H9 (cell line): Measurements from ENCODE around the gene ZKSCAN5. TPM values are rescaled to one million over a fixed set of nuclear protein-coding genes. Genes with fewer than 3 reads are reported as not detected.

Experiments
- DNase-seq: peaks from one replicate; pipeline ENCODE4 v3.0.0-alpha.2; 2017
- H2AFZ ChIP-seq: one replicate; pipeline ENCODE4 v1.6.1; 2013; ENCODE audit warnings: mild to moderate bottlenecking, low read length, control low read depth, moderate library complexity
- H2AK5ac ChIP-seq: 2 replicates; pipeline ENCODE4 v1.6.1; 2013; ENCODE audit warnings: low read length, control low read depth, mixed read lengths; ENCODE audit not compliant: insufficient read length
- H2BK120ac ChIP-seq: one replicate; pipeline ENCODE4 v1.6.1; 2013; ENCODE audit warnings: low read depth, mild to moderate bottlenecking, low read length, control low read depth, inconsistent platforms; ENCODE audit not compliant: poor library complexity, severe bottlenecking
- H2BK12ac ChIP-seq: 2 replicates; pipeline ENCODE4 v1.6.1; 2013; ENCODE audit warnings: low read length, control low read depth, mixed read lengths, low read depth; ENCODE audit not compliant: insufficient read length
- H2BK15ac ChIP-seq: 2 replicates; pipeline ENCODE4 v1.6.1; 2013; ENCODE audit warnings: low read depth, low read length, control low read depth
- H2BK20ac ChIP-seq: one replicate; pipeline ENCODE4 v1.6.1; 2013; ENCODE audit warnings: low read depth, mild to moderate bottlenecking, low read length, control low read depth, inconsistent platforms; ENCODE audit not compliant: poor library complexity, severe bottlenecking
- H2BK5ac ChIP-seq: 2 replicates; pipeline ENCODE4 v1.6.1; 2013; ENCODE audit warnings: low read length, control low read depth, mixed read lengths; ENCODE audit not compliant: insufficient read length
- H3K14ac ChIP-seq: 2 replicates; pipeline ENCODE4 v1.6.1; 2013; ENCODE audit warnings: low read length, control low read depth; ENCODE audit not compliant: insufficient read depth
- H3K18ac ChIP-seq: 2 replicates; pipeline ENCODE4 v1.6.1; 2013; ENCODE audit warnings: low read depth, mild to moderate bottlenecking, mixed read lengths, low read length, control low read depth; ENCODE audit not compliant: insufficient read length
- H3K23ac ChIP-seq: 2 replicates; pipeline ENCODE4 v1.6.1; 2013; ENCODE audit warnings: low read length, control low read depth, mixed read lengths, low read depth; ENCODE audit not compliant: insufficient read length
- H3K23me2 ChIP-seq: 2 replicates; pipeline ENCODE4 v1.6.1; 2013; ENCODE audit warnings: low read depth, mild to moderate bottlenecking, mixed read lengths, low read length, control low read depth; ENCODE audit not compliant: insufficient read length, poor library complexity, severe bottlenecking
- H3K27ac ChIP-seq: 2 replicates; pipeline ENCODE4 v1.5.1; 2013; ENCODE audit warnings: low read length, control low read depth, mixed read lengths, low read depth; ENCODE audit not compliant: insufficient read length
- H3K27me3 ChIP-seq: 2 replicates; pipeline ENCODE4 v1.6.1; 2013; ENCODE audit warnings: low read length, control low read depth, inconsistent platforms; ENCODE audit not compliant: insufficient read depth
- H3K4ac ChIP-seq: 2 replicates; pipeline ENCODE4 v1.6.1; 2013; ENCODE audit warnings: low read depth, mild to moderate bottlenecking, control low read depth, inconsistent platforms, low read length, moderate library complexity
- H3K4me1 ChIP-seq: 2 replicates; pipeline ENCODE4 v1.6.1; 2013; ENCODE audit warnings: low read length, control low read depth, inconsistent platforms; ENCODE audit not compliant: insufficient read depth
- H3K4me2 ChIP-seq: 2 replicates; pipeline ENCODE4 v1.6.1; 2013; ENCODE audit warnings: low read length, control low read depth, mixed read lengths; ENCODE audit not compliant: insufficient read length, insufficient read depth
- H3K56ac ChIP-seq: 2 replicates; pipeline ENCODE4 v1.6.1; 2013; ENCODE audit warnings: low read depth, mild to moderate bottlenecking, mixed read lengths, low read length, control low read depth; ENCODE audit not compliant: insufficient read length
- H3K79me1 ChIP-seq: 2 replicates; pipeline ENCODE4 v1.6.1; 2013; ENCODE audit warnings: low read depth, mild to moderate bottlenecking, moderate library complexity, low read length, control low read depth, inconsistent platforms; ENCODE audit not compliant: insufficient read depth, poor library complexity, severe bottlenecking
- H3K79me2 ChIP-seq: 2 replicates; pipeline ENCODE4 v1.6.1; 2013; ENCODE audit warnings: low read length, control low read depth, inconsistent platforms; ENCODE audit not compliant: insufficient read depth
- H3K9ac ChIP-seq: 2 replicates; pipeline ENCODE4 v1.6.1; 2013; ENCODE audit warnings: low read length, control low read depth, mixed read lengths; ENCODE audit not compliant: insufficient read length; ENCODE audit errors: extremely low read depth
- H3K9me3 ChIP-seq: one replicate; pipeline ENCODE4 v1.6.1; 2013; ENCODE audit warnings: low read depth, low read length, inconsistent platforms; ENCODE audit not compliant: control insufficient read depth
- H3T11ph ChIP-seq: one replicate; pipeline ENCODE4 v1.6.1; 2013; ENCODE audit warnings: mild to moderate bottlenecking, low read length, control low read depth, inconsistent platforms
- H4K20me1 ChIP-seq: one replicate; pipeline ENCODE4 v1.6.1; 2013; ENCODE audit not compliant: control insufficient read depth, insufficient read length, insufficient read depth
- H4K5ac ChIP-seq: 2 replicates; pipeline ENCODE4 v1.6.1; 2013; ENCODE audit warnings: low read depth, mild to moderate bottlenecking, mixed read lengths, low read length, control low read depth; ENCODE audit not compliant: insufficient read length
- H4K8ac ChIP-seq: replicated peaks from 2 replicates; pipeline ENCODE4 v1.6.1; 2013; ENCODE audit warnings: low read length, control low read depth, mixed read lengths, low read depth; ENCODE audit not compliant: insufficient read length
- H4K91ac ChIP-seq: 2 replicates; pipeline ENCODE4 v1.6.1; 2013; ENCODE audit warnings: low read depth, mild to moderate bottlenecking, moderate library complexity, mixed read lengths, low read length, control low read depth; ENCODE audit not compliant: insufficient read length
- H3K27ac Mint-ChIP-seq, 3 experiments: 2 replicates in 2 of 3; 3 replicates in 1 of 3; pipeline ENCODE4 v1.8.0; 2020 to 2021; ENCODE audit warnings: mixed read lengths in 3 of 3, mild to moderate bottlenecking in 1 of 3, moderate library complexity in 1 of 3
- H3K27me3 Mint-ChIP-seq: 2 replicates; pipeline ENCODE4 v1.8.0; 2021; ENCODE audit warnings: low read depth, mild to moderate bottlenecking, moderate library complexity, mixed read lengths
- H3K36me3 Mint-ChIP-seq, 3 experiments: 2 replicates in 2 of 3; 3 replicates in 1 of 3; pipeline ENCODE4 v1.8.0; 2020 to 2021; ENCODE audit warnings: low read depth in 3 of 3, mixed read lengths in 3 of 3; ENCODE audit not compliant: insufficient read depth in 1 of 3
- H3K4me1 Mint-ChIP-seq, 2 experiments: 2 replicates each; pipeline ENCODE4 v1.8.0; 2020; ENCODE audit warnings: mixed read lengths in 2 of 2
- H3K4me3 Mint-ChIP-seq, 2 experiments: 2 replicates in 1 of 2; 3 replicates in 1 of 2; pipeline ENCODE4 v1.8.0; 2020 to 2021; ENCODE audit warnings: mild to moderate bottlenecking in 2 of 2, mixed read lengths in 2 of 2, moderate library complexity in 1 of 2
- H3K9me3 Mint-ChIP-seq, 2 experiments: 2 replicates in 1 of 2; 3 replicates in 1 of 2; pipeline ENCODE4 v1.8.0; 2020; ENCODE audit warnings: mild to moderate bottlenecking in 2 of 2, mixed read lengths in 2 of 2, moderate library complexity in 1 of 2
- CTCF ChIP-seq: fragments of 200-600 bp; sonication (generic); conservative IDR thresholded peaks from 3 replicates; pipeline ENCODE4 v1.8.0; 2021; ENCODE audit warnings: antibody characterized with exemption, mild to moderate bottlenecking
- WGBS: extraction: QIAGEN DNeasy Blood & Tissue Kit; methylation state at CpG from one replicate; pipeline ENCODE4 v1.1.7; 2013; ENCODE audit warnings: missing lambda C conversion rate, low lambda C conversion rate, mixed read lengths; ENCODE audit not compliant: insufficient read length; ENCODE audit errors: extremely low coverage; 5-methylcytosine and 5-hydroxymethylcytosine counted together
- total RNA-seq: library from RNA; stranded (reverse); gene quantifications from 2 replicates; pipeline ENCODE4 v1.2.1, GENCODE V29; 2021

ZKSCAN5 gene
- total RNA-seq, 1 experiment from 2014 or later: 16.6 TPM

- H2BK15ac ChIP-seq: no peak overlapping the region
- H2BK120ac ChIP-seq: no peak overlapping the region
- H3K4me1 ChIP-seq: no peaks in the 10 kb centered on the region
- no peak overlapping the region for H4K8ac ChIP-seq
- no peaks in the 10 kb centered on the region for H4K20me1 ChIP-seq
- H4K91ac ChIP-seq: no peak overlapping the region
- no peaks in the 10 kb centered on the region for H3K79me1 ChIP-seq
- H3K9me3 ChIP-seq: peaks cover 11% of the 10 kb centered on the region
- no peak overlapping the region for H3K56ac ChIP-seq
- H3K23ac ChIP-seq: no peak overlapping the region
- H3K18ac ChIP-seq: no peak overlapping the region
- Mint-ChIP-seq H3K27me3 (peaks cover 15% of the 10 kb centered on the region), H3K9me3 (peaks cover 74 to 78% of the 10 kb centered on the region in 2 experiments), H3K27ac (no peak overlapping the region), H3K4me3 (peak overlapping the region in 1 of 2 experiments; percentile 3; a peak in 1 of 5 replicates), H3K4me1 (no peaks in the 10 kb centered on the region), H3K36me3 (peaks cover 26 to 35% (median 31%) of the 10 kb centered on the region in 3 experiments)
- no peak overlapping the region for H4K5ac ChIP-seq
- H3T11ph ChIP-seq: no peak overlapping the region
- DNase-seq: no peak
- no peak overlapping the region for H3K14ac ChIP-seq
- no peak overlapping the region for H2AFZ ChIP-seq
- TF ChIP-seq CTCF: no peak
- no peaks in the 10 kb centered on the region for H3K79me2 ChIP-seq
- H3K27me3 ChIP-seq: no peaks in the 10 kb centered on the region
- no peak overlapping the region for H2AK5ac ChIP-seq
- no peak overlapping the region for H2BK5ac ChIP-seq
- H3K23me2 ChIP-seq: no peaks in the 10 kb centered on the region
- WGBS: no CpG with 5 or more reads among the region's 9 CpGs
- no peak overlapping the region for H3K27ac ChIP-seq
- no peak overlapping the region for H3K9ac ChIP-seq
- no peak overlapping the region for H3K4me2 ChIP-seq
- H2BK12ac ChIP-seq: no peak overlapping the region
- H3K4ac ChIP-seq: no peak overlapping the region
- no peak overlapping the region for H2BK20ac ChIP-seq
These were observed 36.8 kb downstream of the ZKSCAN5 start for GRCh38 chr7:99541212-99541611.
